Neural cell (in vitro differentiated cells): ENCODE measurements around the gene MLEC.

Experiments
- EZH2 ChIP-seq: fragments of 200-600, 300-800 bp; shearing (Covaris generic), sonication (generic); IDR thresholded peaks from 2 replicates; pipeline ENCODE4 v1.6.1; 2014; ENCODE audit warnings: antibody characterized with exemption, low read length, borderline replicate concordance, mild to moderate bottlenecking; ENCODE audit not compliant: insufficient read depth, poor library complexity, severe bottlenecking
- POLR2AphosphoS5 ChIP-seq: IDR thresholded peaks from 2 replicates; pipeline ENCODE4 v1.6.1; 2012
- RAD21 ChIP-seq: fragments of 450-650 bp; conservative IDR thresholded peaks from 2 replicates; pipeline ENCODE4 v1.6.1; 2014; ENCODE audit warnings: antibody characterized with exemption, mild to moderate bottlenecking, moderate library complexity
- TAF1 ChIP-seq: IDR thresholded peaks from 2 replicates; pipeline ENCODE4 v1.6.1; 2012; ENCODE audit warnings: low read depth
- TF ChIP-seq, protein P1 (sequence below): fragments of 450-650 bp; IDR thresholded peaks from 2 replicates; pipeline ENCODE4 v1.5.1; 2014; ENCODE audit warnings: antibody characterized with exemption, mild to moderate bottlenecking, moderate library complexity; ENCODE audit not compliant: poor library complexity, severe bottlenecking

DNA sequence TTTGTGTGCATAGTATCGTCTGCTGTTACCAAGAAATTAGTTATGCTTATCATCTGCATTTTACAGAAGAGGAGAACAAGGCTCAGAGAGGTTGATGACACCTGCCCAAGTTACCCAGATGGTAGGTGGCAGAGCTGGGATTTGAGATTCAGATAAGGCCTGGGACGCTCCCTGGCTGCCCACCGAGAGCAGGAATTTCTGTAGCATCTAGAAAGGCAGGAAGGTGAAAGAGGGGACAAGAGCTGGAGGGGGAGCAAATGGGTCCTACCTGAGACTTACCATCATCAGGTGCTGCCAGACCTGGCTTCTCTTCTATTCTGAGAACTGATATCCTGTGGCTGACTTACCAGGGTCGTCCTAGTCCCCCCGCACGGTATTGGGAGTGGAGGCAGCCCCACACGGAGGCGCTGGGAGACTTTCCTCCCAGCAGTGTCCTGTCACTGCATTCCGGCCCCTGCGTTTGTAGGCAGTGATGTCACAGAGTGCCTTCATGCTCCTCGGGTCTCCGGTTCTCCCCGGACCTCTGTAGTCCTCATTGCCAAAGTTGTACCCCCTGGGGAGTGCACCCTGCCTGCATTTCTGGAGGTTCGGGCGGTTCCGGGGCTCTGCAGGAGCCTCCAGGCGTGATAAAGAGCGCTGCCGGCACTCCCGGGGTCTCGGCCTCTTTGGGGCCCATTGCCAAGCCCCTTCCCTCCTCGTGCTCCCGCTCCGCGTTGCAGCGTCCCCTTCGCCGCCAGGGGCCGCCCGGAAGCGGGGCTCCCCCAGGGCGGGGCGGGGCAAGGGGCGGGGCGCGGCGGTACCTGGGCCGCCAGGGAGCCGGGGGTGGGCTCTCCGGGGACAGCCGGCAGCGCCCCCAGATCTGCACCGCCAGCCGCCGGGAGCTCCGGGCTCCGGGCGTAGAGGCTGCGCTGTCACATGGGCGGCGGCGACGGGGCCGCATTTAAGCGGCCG, 46.9 kb upstream of the MLEC start, which contains the start of gene CABP1:
- TF ChIP-seq, protein P1, sequence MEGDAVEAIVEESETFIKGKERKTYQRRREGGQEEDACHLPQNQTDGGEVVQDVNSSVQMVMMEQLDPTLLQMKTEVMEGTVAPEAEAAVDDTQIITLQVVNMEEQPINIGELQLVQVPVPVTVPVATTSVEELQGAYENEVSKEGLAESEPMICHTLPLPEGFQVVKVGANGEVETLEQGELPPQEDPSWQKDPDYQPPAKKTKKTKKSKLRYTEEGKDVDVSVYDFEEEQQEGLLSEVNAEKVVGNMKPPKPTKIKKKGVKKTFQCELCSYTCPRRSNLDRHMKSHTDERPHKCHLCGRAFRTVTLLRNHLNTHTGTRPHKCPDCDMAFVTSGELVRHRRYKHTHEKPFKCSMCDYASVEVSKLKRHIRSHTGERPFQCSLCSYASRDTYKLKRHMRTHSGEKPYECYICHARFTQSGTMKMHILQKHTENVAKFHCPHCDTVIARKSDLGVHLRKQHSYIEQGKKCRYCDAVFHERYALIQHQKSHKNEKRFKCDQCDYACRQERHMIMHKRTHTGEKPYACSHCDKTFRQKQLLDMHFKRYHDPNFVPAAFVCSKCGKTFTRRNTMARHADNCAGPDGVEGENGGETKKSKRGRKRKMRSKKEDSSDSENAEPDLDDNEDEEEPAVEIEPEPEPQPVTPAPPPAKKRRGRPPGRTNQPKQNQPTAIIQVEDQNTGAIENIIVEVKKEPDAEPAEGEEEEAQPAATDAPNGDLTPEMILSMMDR: peak; percentile 56
- TF ChIP-seq TAF1: no peak
- TF ChIP-seq POLR2AphosphoS5: no peak
- TF ChIP-seq EZH2: no peak
- TF ChIP-seq RAD21: no peak
